ENCODE measurements around the gene ERC2.

The ERC2 gene

GRCh38 chr3:56424336-56424735 is 43.9 kb downstream of the ERC2 start:
- no peak for DNase-seq

- DNase-seq: peak; percentile 54
Observed at GRCh38 chr3:56423661-56424099, 44.6 kb downstream of the ERC2 start.

- DNase-seq: no peak
Observed at GRCh38 chr3:56422316-56422715, 46.0 kb downstream of the ERC2 start.

GRCh38 chr3:56421205-56421604 is 47.1 kb downstream of the ERC2 start:
- DNase-seq: no peak

GRCh38 chr3:56415652-56416051 is 52.6 kb downstream of the ERC2 start:
- no peak for DNase-seq

GRCh38 chr3:56413911-56414310 is 54.4 kb downstream of the ERC2 start:
- DNase-seq: no peak

- no peak for DNase-seq
Observed at GRCh38 chr3:56411166-56411565, 57.1 kb downstream of the ERC2 start.

GRCh38 chr3:56410576-56410975 is 57.7 kb downstream of the ERC2 start:
- no peak for DNase-seq

- no peak for DNase-seq
Observed at GRCh38 chr3:56409790-56410189, 58.5 kb downstream of the ERC2 start.

GRCh38 chr3:56408761-56409196 is 59.5 kb downstream of the ERC2 start:
- no peak for DNase-seq

- DNase-seq: no peak
Observed at GRCh38 chr3:56406826-56407515, 61.3 kb downstream of the ERC2 start.

GRCh38 chr3:56404884-56405283 is 63.4 kb downstream of the ERC2 start:
- no peak for DNase-seq

- no peak for DNase-seq
Observed at GRCh38 chr3:56398659-56399058, 69.6 kb downstream of the ERC2 start.

- no peak for DNase-seq
Observed at GRCh38 chr3:56397798-56398197, 70.5 kb downstream of the ERC2 start.

- DNase-seq: no peak
Observed at GRCh38 chr3:56389183-56389830, 79.0 kb downstream of the ERC2 start.

- no peak for DNase-seq
Observed at GRCh38 chr3:56383092-56383491, 85.2 kb downstream of the ERC2 start.

- no peak for DNase-seq
Observed at GRCh38 chr3:56379723-56380287, 88.5 kb downstream of the ERC2 start.

- no peak for DNase-seq
Observed at GRCh38 chr3:56375654-56376053, 92.6 kb downstream of the ERC2 start.

- DNase-seq: no peak
Observed at GRCh38 chr3:56373386-56373785, 94.9 kb downstream of the ERC2 start.

- no peak for DNase-seq
Observed at GRCh38 chr3:56370991-56371775, 97.1 kb downstream of the ERC2 start.

- DNase-seq: no peak
Observed at GRCh38 chr3:56369914-56370313, 98.4 kb downstream of the ERC2 start.

- DNase-seq: no peak
Observed at GRCh38 chr3:56368846-56369245, 99.4 kb downstream of the ERC2 start.

- no peak for DNase-seq
Observed at GRCh38 chr3:56366641-56367162, 101.6 kb downstream of the ERC2 start.
